ENCODE results near the gene GUCY2D. TPM values are rescaled to one million over a fixed set of nuclear protein-coding genes. Genes with fewer than 3 reads are reported as not detected.
A peak's percentile ranks its signal among the peaks of the same experiment; 100 is the strongest.
"Not testable (repeated sequence)": the region's sequence is repeated elsewhere in the genome, so short reads cannot be mapped to it uniquely, and the experiment has no call there.

The GUCY2D gene
- not detected for polyA plus RNA-seq

DNA sequence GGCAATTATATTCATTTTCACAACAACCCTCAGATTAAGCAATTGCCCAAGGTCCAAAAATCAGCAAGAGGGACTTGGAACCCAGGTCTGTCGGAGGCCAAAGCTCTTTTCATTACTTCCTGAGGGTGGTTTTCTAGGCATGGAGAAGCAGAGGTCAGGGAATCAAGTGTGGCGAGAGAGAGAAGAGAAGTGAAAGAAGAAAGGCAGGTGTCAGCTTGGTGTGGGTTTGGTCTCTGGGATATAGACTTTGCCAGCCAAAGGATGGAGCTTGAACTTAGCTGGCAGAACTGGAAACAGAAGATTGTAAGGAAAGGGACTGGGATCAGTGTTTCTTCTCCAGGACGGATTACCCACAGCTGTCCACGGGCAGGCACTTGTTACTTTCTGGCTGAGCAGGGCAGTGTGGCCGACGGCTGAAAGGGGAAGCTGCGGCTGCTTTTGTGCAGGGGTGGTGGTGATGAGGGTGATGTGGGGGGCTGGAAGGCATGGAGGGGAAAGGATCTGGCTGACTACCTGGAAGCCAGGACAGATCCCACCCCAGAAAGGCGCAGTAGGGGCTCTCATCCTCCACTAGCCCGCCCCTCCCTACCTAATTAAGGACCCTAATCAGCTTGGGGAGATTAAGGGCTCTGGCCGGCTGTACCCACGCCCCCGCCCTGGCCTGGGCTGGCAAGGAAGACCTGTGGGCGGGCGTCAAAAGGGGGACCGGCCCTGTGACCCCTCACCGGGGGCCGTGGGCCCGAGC lies at the start of gene GUCY2D:
GUCY2D (plus strand) TSS at position 640 of the 745 bp plus-strand sequence. CDS start 433 bp downstream, outside the sequence.
- Mint-ChIP-seq H3K27ac (peak within 1 kb of the TSS in 1 of 6 donors; percentile 13), H3K27me3 (ENCODE audit: low read depth in 3 of 3) (peaks cover 9 to 34% (median 10%) of the 10 kb centered on the region in 3 donors), H3K36me3 (no peaks in the 10 kb centered on the region), H3K4me1 (peaks cover 8% of the 10 kb centered on the region in 2 donors), H3K9me3 (no peaks in the 10 kb centered on the region), H3K4me3 (peak within 1 kb of the TSS; percentile 8 to 72 (median 60))
- DNase-seq = no peak

DNA sequence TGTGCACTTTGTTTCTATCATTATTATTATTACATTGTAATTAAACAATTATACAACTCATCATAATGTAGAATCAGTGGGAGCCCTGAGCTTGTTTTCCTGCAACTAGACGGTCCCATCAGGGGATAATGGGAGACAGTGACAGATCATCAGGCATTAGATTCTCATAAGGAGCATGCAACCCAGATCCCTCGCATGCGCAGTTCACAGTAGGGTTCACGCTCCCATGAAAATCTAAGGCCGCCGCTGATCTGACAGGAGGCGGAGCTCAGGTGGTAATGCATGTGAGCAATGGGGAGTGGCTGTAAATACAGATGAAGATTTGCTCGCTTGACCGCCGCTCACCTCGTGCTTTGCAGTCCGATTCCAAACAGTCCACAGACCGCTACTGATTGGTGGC lies 49.1 kb upstream of the GUCY2D start:
- H3K4me3 Mint-ChIP-seq; H3K27me3 Mint-ChIP-seq (ENCODE audit: low read depth in 3 of 3); H3K27ac Mint-ChIP-seq; DNase-seq; H3K9me3 Mint-ChIP-seq; H3K4me1 Mint-ChIP-seq: not testable (repeated sequence)
- peaks cover 14 to 21% (median 14%) of the 10 kb centered on the region in 3 donors for H3K36me3 Mint-ChIP-seq

DNA sequence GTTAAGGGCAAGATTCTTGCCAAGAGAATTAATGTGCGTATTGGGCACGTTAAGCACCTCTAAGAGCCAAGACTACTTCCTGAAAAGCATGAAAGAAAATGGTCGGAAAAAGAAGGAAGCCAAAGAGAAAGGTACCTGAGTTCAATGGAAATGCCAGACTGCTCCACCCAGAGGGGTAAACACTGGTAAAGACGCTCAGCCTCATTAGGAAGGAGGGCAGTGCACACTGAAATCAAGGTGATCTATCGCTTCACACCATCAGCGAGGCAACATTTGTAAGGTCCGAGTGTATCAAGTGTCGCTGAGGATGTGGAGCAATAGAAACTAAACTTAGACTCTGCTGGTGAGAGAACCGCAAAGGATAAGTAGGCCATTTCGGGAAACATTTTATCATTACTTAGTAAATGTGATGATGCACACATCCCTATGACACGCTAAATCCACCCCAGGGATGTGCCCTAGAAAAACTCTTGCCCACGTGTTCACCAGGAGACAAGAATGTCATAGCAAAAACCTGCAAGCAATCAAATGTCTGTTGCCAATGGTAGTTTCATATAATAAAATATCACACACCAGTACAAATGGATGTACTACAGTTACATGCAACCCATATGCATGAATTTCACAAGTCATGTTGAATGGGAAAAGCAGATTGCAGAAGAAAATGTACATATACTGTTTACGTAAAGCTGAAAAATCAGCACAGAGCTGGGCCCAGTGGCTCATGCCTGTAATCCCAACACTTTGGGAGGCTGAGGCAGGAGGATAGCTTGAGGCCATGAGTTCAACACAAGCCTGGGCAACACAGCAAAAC lies 46.8 kb upstream of the GUCY2D start:
- Mint-ChIP-seq H3K36me3 (no peaks in the 10 kb centered on the region), H3K27me3 (ENCODE audit: low read depth in 3 of 3) (peaks cover 0 to 7% (median under 1%) of the 10 kb centered on the region in 3 donors)

DNA sequence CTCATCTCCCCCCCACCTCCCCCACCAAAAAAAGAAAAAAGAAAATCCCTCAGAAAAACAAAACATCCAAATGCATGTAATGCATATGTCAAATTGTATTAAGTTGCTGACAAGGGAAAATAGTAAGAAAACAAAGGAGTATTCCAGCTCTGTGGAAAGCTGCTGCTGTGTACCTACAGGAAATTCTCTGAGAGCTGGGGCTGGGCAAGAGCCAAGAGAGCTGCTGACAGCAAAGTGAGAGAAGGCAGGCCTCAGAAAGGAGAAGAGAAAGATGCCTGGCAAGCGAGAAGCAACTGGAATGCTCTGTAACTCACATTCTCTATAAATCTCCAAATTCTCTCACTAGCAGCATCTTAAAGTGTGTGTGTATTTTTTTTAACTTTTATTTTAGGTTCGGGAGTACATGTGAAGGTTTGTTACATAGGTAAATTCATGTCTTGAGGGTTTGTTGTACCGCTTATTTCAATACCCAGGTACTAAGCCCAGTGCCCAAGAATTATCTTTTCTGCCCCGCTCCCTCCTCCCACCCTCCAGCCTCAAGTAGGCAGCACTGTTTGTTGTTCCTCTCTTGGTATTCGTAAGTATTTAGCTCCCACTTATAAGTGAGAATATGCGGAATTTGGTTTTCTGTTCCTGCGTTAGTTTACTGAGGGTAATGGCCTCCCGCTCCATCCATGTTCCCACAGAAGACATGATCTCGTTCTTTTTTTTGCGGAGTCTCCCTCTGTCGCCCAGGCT lies 46.0 kb upstream of the GUCY2D start:
- Mint-ChIP-seq H3K4me3 (no peak overlapping the region), H3K4me1 (peaks cover 2% of the 10 kb centered on the region in 2 donors)

More for the DNA sequence above, 46.8 kb upstream of the GUCY2D start:
- Mint-ChIP-seq H3K9me3 (no peaks in the 10 kb centered on the region), H3K4me3 (no peak overlapping the region), H3K4me1 (peaks cover 4 to 6% of the 10 kb centered on the region in 2 donors), H3K27ac (no peak overlapping the region)
- no peak for DNase-seq

DNA sequence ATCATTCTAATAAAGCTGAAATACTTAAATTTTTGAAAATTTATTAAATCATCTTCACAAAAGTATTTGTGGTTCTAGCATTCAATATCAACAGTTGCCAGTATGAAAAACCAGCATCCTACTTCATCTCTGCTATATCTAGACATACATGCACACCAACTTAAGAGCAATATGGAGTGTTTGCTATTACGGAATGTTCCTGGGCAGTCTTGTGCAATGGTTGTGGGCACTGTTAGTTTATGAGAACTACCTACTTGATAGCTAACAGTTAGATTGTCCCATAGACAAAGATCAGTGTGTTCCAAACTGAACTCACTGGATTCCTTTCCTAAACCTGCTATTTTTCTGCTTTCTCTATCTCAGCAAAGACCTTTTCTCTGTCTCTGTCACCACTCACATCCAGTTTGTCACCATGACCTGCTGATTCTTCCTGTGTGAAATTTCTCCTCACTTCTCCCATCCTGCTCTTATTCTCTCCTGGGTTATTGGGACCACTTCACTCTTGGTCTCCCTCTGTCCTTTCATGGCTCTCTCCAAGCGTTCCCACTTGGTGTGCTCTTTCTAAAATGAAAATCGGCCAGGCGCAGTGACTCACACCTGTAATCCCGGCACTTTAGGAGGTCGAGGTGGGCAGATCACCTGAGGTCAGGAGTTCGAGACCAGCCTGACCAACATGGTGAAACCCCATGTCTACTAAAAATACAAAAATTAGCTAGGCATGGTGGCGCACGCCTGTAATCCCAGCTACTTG lies 42.7 kb upstream of the GUCY2D start:
- Mint-ChIP-seq H3K27me3 (ENCODE audit: low read depth in 3 of 3) (peaks cover 0 to 9% (median 3%) of the 10 kb centered on the region in 3 donors), H3K27ac (no peak overlapping the region), H3K4me3 (no peak overlapping the region), H3K9me3 (no peaks in the 10 kb centered on the region), H3K36me3 (no peaks in the 10 kb centered on the region), H3K4me1 (no peaks in the 10 kb centered on the region)
- DNase-seq = no peak

More for the DNA sequence above, 46.0 kb upstream of the GUCY2D start:
- H3K27me3 Mint-ChIP-seq (ENCODE audit: low read depth in 3 of 3) = peaks cover 0 to 7% (median 2%) of the 10 kb centered on the region in 3 donors
- no peak for DNase-seq
- H3K36me3 Mint-ChIP-seq = no peaks in the 10 kb centered on the region
- H3K9me3 Mint-ChIP-seq = no peaks in the 10 kb centered on the region
- no peak overlapping the region for H3K27ac Mint-ChIP-seq

DNA sequence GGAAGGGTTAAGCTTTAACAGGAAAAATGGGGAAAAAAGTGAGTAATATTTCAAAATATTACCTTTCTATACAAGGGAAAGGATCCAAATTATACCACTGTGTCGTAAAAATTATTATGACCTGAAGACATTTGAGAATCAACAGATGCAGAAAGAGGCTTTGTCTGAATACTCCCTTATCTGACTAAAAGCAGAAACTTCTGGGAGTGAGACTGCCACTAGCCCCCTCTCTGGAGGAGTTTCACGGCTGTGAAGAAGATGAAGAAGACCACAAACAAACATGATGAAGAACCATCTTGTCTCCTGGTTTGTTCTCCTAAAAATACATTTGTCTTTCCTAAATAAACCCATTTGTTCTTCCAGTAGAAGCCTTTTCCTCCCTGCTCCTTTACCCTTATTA lies 41.0 kb upstream of the GUCY2D start:
- Mint-ChIP-seq H3K4me1 (no peaks in the 10 kb centered on the region), H3K27ac (no peak overlapping the region), H3K4me3 (no peak overlapping the region), H3K9me3 (no peaks in the 10 kb centered on the region), H3K27me3 (ENCODE audit: low read depth in 3 of 3) (peaks cover 0 to 9% (median 3%) of the 10 kb centered on the region in 3 donors), H3K36me3 (no peaks in the 10 kb centered on the region)
- no peak for DNase-seq

DNA sequence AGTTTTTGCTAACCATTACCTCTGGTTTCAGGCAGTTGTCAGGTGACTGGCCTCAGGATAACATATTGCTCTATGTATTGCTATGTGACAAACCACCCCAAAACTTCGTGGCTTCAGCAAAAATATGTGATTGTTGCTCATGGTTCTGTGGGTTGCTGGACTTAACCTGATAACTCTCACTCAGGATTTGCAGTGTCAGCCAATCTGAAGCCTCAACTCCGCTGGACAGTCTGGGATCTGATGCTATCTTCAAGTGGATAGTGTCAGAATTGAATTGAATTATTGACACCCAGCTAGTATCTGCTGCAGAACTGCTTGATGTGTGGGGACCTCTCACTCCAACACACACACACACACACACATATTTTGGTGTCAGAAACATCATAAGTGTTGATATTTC lies 34.7 kb upstream of the GUCY2D start:
- Mint-ChIP-seq H3K4me3 (no peak overlapping the region), H3K27me3 (ENCODE audit: low read depth in 3 of 3) (peaks cover 0 to 7% (median 1%) of the 10 kb centered on the region in 3 donors), H3K4me1 (no peaks in the 10 kb centered on the region), H3K9me3 (peaks cover 0 to 2% (median 0%) of the 10 kb centered on the region in 6 donors), H3K27ac (no peak overlapping the region), H3K36me3 (no peaks in the 10 kb centered on the region)
- DNase-seq = no peak

DNA sequence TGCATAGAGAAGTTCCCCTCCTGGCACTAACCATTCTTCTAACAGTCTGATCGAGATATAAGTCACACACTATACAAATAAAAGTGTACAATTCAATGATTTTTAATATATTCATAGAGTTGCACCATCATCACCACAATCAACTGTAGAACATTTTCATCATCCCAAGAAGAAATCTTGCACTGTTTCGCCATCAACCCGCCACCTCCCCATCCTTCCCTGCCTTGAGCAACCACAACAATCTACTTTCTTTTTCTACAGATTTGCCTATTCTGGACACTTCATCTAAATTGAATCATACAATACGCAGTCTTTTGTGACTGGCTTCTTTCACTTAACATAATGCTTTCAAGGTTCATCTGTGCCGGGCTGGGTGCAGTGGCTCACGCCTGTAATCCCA lies 33.0 kb upstream of the GUCY2D start:
- peaks cover 2 to 9% (median 4%) of the 10 kb centered on the region in 6 donors for H3K9me3 Mint-ChIP-seq
- H3K4me1 Mint-ChIP-seq = no peaks in the 10 kb centered on the region
- H3K27ac Mint-ChIP-seq = no peak overlapping the region
- no peak overlapping the region for H3K4me3 Mint-ChIP-seq
- peaks cover 0 to 2% (median 0%) of the 10 kb centered on the region in 3 donors for H3K27me3 Mint-ChIP-seq (ENCODE audit: low read depth in 3 of 3)
- peaks cover 2 to 3% (median 2%) of the 10 kb centered on the region in 3 donors for H3K36me3 Mint-ChIP-seq
- DNase-seq = no peak

DNA sequence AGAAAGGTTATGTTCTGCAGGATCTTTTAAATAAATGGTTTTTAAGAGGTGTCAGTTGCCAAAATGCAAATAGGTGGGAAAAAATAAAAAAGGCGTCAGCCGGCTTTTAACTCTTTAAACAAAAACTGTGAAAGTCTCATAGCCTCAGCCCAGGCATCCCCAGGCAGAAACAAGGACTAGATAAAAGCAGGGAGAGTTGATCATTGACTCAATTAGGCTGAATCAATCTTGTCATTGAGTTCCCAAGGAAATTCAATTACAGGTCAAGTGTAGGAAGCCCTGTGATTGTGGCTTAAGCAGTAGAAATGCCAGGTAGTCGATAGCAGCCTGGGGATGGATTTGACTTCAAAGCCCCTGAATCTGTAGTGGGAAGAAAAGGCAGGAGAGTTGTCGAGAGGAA lies 30.8 kb upstream of the GUCY2D start:
- H3K9me3 Mint-ChIP-seq = peaks cover 5 to 18% (median 17%) of the 10 kb centered on the region in 6 donors
- H3K4me3 Mint-ChIP-seq = no peak overlapping the region
- H3K36me3 Mint-ChIP-seq = peaks cover 5 to 14% (median 12%) of the 10 kb centered on the region in 3 donors
- no peaks in the 10 kb centered on the region for H3K4me1 Mint-ChIP-seq
- DNase-seq = no peak
- H3K27ac Mint-ChIP-seq = no peak overlapping the region
- H3K27me3 Mint-ChIP-seq (ENCODE audit: low read depth in 3 of 3) = peaks cover 0 to 6% (median 0%) of the 10 kb centered on the region in 3 donors

DNA sequence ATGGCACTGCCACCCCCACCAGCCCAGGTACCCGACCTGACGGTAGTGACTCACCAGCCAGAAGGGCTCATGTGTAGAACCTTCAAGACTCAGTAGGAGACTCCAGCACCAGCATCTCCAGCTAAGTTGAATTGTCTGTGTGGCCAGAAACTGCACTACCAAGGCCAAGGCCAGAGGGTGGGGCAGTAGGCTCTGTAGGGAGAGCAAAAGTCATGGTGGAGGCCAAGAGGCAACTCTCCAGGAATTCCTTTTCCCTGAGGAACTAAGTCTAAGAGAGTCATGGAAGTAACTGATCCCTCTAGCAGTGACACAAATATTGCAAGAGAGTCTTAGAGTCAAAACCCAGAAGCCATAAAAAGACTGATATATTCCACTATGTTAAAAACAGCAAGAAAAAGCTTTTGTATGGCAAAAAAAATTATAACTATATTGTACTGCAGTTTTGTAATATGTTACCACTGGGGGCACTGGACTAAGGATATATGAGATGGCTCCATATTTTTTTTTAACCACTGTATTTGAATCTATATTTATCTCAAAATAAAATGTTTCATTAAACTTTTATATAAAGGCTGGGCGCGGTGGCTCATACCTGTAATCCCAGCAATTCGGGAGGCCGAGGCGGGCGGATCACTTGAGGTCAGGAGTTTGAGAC lies 30.2 kb upstream of the GUCY2D start:
- Mint-ChIP-seq H3K27ac (no peak overlapping the region), H3K36me3 (peaks cover 5 to 14% (median 12%) of the 10 kb centered on the region in 3 donors), H3K4me1 (no peaks in the 10 kb centered on the region), H3K4me3 (no peak overlapping the region), H3K27me3 (ENCODE audit: low read depth in 3 of 3) (peaks cover 0 to 4% (median 2%) of the 10 kb centered on the region in 3 donors), H3K9me3 (peaks cover 6 to 22% (median 17%) of the 10 kb centered on the region in 6 donors)
- no peak for DNase-seq

DNA sequence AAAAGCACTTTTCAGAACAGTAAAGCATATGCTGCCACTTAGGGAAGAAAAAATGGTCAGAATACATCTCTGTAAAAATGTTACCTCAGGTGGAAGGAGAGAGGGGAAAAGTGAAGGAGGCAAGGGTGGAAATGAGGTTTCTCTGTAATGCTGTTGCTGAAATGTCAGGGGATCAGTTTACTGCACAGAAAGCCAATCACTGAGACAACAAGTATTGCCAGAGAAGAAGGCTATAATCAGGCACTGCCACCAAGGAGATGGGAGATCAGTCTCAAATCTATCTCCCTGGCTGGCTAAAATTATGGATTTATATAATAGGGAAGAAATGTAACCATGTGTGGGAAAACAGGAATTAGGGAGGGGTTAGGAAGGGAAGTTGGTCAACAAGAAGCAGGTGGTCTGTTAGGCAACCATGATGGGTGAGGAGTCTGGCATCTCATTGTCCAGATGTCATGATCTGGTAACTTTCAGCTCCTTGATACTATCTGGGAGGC lies 27.7 kb upstream of the GUCY2D start:
- H3K27ac Mint-ChIP-seq = no peak overlapping the region
- H3K4me3 Mint-ChIP-seq = no peak overlapping the region
- H3K4me1 Mint-ChIP-seq = no peaks in the 10 kb centered on the region
- H3K36me3 Mint-ChIP-seq = peaks cover 5 to 14% (median 12%) of the 10 kb centered on the region in 3 donors
- H3K9me3 Mint-ChIP-seq = peaks cover 8 to 22% (median 17%) of the 10 kb centered on the region in 6 donors
- peaks cover 0 to 7% (median 2%) of the 10 kb centered on the region in 3 donors for H3K27me3 Mint-ChIP-seq (ENCODE audit: low read depth in 3 of 3)
- no peak for DNase-seq

DNA sequence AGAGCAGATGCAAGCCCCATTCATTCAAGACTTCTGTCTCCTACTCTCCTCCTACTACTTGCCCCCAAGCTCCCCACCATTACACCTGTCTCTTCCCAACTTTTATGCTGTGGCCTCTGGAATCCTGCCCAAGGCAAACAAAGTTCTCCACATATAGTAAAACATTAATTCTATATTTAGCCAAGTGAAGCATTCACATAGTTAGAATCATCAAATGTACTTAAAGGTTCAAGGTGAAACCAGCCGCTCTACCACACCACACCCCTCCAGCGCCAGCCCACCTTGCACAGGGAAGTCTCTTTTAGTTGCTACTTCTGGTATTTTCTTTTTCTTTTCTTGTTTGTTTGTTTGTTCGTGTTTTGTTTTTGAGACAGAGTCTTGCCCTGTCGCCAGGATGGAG lies 25.4 kb upstream of the GUCY2D start:
- Mint-ChIP-seq H3K4me1 (no peaks in the 10 kb centered on the region), H3K9me3 (peaks cover 8 to 22% (median 17%) of the 10 kb centered on the region in 6 donors), H3K36me3 (peaks cover 5 to 14% (median 12%) of the 10 kb centered on the region in 3 donors), H3K27me3 (ENCODE audit: low read depth in 3 of 3) (peaks cover 1 to 16% (median 2%) of the 10 kb centered on the region in 3 donors), H3K4me3 (no peak overlapping the region), H3K27ac (no peak overlapping the region)
- no peak for DNase-seq

Data from immature natural killer cell (primary cell).